ENCODE measurements around the gene ADGRB3.

ADGRB3 gene

DNA sequence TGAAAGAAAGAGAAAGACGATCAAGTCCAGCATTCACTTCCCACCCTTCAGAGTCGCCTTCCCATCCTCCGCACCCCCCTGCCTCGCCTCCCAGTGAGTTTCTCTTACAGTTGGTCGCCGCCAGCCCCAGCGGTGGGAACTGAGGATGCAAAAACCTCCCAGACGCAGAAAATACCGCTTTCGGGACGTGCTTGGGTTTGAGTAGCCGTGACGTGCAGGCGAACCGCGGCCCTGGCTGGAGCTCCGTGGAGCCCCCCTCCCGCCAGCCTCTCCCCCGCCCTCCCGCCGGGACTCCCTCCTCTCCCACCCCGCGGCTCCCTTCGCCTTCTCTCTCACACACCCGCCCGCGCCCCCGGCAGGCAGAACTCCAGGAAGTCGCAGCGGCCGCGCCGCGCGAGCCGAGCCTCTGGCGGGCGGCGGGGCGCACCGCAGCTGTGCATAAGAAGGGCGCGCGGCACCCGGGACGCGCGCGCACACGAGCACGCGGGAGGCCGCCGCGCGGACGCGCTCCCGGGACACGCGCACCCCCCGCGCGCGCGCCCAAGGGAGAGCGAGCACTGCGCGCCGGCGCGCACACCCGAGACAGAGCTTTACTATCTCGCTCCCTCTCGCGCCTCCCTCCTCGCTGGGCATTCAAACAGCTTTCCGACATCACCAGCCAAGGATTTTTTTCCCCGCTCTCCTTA is at the start of gene ADGRB3:
TSS of gene ADGRB3 (plus strand) at position 557 of the 686 bp plus-strand sequence. CDS start 3,394 bp downstream, outside the sequence.
- DNase-seq: peak; percentile 2

DNA sequence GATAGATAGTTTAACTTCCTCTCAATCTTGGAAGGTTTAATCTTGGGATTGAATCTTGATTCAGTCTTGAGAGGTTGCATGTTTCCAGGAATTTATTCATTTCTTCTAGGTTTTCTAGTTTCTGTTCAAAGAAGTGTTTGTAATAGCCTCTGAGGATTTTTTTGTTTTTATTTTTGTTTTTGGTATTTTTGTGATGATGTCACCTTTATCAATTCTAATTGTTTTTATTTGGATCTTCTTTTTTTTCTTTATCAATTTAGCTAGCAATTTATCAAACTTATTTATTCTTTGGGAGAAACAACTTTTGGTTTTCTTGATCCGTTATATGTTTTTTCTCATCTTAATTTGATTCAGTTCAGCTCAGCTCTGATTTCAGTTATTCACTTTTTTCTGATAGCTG is 41.5 kb upstream of the ADGRB3 start:
- no peak for DNase-seq

- DNase-seq: no peak
Observed at GRCh38 chr6:68597642-68598041, 37.4 kb upstream of the ADGRB3 start.

- DNase-seq: no peak
Observed at GRCh38 chr6:68615938-68616337, 19.1 kb upstream of the ADGRB3 start.

- DNase-seq: no peak
Observed at GRCh38 chr6:68625998-68626397, 9.1 kb upstream of the ADGRB3 start.

DNA sequence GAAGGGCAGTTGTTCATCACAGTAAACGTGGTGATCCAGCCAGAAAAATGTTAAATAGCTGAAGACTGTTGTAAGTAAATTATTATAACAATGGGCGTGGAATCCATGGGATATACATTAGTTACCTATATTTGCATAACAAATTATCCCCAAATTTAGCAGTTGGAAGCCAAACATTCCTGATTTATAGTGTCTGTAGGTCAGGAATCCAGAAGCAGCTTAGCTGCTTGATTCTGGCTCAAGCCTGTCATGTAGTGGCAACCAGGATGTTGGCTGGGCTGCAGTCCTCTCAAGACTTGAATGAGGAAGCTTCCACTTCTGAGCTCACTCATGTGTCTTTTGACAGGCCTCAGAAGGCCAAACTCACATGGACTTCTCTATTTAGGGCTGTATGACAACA is 6.9 kb upstream of the ADGRB3 start:
- no peak for DNase-seq

DNA sequence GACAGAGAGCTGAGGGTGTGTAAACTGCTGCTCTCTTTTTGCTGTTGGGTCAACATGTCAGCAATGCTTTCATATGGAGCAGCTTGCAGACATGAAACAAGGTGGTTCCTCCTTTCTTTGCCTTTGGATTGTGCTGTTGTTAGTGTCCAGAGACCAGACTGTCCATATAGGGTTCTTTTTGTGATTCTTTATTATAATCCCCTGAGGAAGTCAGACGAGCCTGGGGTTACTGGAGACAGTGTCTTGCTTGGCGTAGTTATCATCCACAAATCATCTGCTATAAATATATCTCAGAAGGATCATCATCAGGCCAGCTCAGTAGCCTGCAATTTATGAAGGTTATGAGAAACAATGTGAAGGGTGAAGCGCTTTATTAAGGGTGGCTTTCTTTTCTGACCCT is 2.3 kb upstream of the ADGRB3 start:
- no peak for DNase-seq

DNA sequence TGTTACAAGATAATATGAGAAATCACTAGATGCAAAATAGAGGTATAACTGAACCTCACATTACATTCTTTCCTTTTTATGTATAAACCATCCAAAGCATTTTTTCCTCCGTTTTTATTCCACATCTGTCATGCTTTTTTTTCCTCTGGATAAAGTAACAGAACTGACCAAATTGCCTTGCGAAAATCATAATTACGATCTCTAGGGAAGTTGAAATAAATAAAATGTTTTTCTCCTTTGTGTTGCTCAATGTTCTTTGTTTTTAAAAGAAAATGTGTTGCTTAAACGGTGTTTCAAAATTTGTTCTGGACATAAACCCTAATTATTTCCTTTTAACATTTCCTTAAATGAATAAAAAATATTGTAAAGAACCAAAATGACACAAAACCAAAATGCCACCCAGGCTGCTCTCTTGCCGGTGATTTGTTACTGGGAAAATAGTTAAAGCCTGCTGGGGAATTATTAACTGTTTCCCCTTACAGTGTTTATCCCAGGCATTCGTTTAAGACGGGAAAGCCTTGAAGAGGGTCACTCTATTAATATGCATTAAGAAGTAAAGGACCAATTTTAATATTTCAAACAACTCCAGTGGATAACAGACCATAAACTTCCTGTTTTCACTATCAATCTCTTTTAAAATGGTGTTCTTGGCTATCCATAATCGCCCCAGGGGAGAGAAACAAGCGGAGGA is 1.7 kb upstream of the ADGRB3 start:
- DNase-seq: no peak

DNA sequence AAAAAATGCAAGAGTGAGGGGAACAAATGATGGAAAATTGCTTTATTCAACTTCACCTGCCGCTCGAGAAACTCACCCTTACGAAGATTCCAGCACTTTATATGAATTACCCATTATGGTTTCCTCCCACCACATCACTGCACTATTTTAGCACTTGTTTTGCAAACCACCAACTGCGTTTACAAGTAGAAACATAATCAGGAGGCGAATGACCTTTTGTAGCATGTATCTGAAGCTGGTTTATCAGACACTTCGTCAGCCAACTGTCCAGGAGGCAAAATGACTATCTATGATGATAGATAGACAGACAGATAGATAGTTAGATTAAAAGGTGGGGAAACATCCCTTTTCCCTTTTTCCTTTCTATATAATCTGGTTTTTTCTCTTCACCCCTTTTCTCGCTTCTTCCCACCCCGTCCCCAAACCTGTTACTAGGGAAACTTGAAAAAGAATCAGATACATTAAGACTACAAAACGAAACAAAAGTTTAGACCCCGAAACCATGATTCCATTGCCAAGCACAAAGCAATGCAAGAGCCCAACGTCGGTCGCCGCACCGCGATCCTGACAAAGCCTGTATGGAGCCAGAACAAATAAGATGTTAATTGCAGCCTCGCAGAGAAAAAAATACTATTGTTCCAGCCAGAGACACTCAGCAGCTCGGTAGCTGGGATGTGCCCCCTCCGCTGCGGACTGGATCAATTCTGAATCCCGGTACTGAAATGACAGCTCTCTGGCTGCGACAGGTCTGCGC is 933 bp upstream of the ADGRB3 start:
- DNase-seq: no peak

GRCh38 chr6:68635412-68635705 is 277 bp downstream of the ADGRB3 start:
- no peak for DNase-seq

DNA sequence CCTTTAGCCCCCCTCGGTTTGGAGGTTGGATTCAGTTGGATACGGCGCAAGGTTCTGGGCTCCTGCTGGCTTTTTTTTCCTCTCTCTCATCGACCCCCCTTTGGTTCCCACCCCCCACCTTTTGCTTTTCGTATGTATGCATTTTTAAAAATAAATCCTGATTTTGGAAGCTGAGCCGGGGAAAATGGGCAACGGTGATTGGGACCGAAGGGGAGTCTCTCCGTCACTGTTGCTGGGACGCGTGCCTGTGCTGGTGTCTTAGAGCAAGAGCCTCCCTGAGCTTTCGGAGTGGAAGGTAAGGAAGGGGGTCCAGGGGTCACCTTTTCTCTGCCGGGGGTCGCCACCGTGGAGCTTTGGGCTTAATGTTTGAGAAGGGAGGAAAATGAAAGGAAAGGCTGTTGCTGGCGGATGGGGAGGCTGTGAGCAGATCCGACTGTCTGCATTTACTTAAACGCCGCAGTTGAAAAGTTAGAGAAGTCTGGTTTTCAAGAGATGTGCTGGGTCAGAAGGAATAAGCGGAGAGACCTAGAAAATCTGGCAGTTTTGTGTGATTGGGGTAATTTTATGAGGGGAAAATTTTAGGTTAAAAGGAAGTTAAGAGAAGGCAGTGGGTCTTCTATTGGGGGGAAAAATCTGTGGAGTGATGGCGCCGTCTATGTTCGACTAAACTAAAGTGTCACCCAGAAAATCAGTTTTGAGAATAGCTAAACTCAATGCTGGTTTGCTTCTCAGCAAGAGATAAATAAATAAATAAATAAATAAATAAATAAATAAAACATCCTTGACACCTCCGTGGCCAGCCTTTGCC is 828 bp downstream of the ADGRB3 start:
- DNase-seq: no peak

DNA sequence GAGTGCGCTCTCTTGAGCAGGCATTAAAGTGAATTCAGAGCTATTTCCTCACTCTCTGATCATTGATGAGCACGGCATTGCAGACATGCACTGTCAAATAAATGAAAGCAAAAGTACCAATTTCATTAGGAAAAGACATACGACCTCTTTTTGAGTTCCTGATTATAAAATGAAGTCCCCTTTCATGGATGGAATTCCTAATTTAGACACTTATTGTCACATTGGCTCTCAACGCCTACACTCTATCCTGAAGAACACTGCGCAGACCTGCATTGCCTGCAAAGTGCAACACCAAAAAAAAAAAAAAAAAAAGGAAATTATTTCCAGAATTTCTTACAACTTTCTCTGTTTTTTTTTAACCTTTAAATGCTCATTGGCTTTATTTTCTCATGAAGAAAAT is 1.6 kb downstream of the ADGRB3 start:
- no peak for DNase-seq

GRCh38 chr6:68637071-68637470 is 2.0 kb downstream of the ADGRB3 start:
- no peak for DNase-seq

DNA sequence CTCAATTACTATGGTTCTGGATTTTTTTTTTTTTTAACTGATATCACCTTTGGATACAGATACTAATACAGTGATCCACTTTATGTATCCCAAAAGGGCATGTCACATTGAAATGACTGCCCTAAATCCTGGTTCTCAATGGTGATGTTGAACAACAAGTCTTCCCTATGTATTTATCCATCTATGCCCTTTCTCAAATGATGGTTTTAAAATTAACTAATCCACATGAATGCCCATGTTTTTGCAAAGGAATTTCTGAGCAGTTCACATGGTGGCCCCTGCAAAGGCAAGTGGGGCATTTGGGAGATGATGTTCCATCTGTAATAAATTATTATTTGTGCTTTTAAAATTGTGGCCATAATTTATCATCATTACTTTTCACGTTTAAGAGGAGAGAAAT is 2.7 kb downstream of the ADGRB3 start:
- no peak for DNase-seq

DNA sequence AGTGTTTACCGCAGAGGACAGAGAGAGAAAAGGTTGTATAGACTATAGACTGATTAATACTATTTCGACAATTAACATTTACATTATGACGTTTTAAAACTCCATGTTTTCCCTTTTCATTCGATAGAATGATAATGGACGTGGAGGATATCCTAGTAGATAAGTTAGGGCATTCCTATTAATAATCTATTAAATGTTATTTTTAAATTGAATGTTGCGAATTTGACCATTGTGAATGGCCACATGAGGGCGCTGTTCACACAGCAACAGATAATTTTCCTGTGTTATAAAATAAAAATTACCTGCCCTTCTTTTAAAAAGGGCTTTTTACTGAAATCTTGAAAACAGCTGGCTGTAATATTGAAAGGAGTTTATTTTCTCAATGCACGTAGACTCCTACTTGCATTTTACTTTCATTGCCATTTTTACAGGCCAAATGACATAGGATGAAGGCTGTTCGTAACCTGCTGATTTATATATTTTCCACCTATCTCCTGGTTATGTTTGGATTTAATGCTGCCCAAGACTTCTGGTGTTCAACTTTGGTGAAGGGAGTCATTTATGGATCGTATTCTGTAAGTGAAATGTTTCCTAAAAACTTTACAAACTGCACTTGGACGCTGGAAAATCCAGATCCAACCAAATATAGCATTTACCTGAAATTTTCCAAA is 3.3 kb downstream of the ADGRB3 start:
- DNase-seq: peak; percentile 7

DNA sequence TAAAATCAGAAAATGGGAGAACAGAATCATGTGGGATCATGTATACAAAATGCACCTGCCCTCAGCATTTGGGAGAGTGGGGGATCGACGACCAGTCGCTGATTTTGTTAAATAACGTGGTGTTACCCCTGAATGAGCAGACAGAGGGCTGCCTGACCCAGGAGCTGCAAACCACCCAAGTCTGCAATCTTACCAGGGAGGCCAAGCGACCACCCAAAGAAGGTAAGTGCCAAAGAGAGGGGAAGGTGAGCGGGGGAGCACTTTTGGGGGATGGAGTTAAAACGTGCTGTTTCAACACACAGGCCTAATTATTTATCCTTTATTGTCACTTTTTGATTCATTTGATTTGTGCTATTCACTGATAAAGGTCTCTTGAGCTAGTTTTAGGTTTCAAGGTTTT is 4.1 kb downstream of the ADGRB3 start:
- no peak for DNase-seq

DNA sequence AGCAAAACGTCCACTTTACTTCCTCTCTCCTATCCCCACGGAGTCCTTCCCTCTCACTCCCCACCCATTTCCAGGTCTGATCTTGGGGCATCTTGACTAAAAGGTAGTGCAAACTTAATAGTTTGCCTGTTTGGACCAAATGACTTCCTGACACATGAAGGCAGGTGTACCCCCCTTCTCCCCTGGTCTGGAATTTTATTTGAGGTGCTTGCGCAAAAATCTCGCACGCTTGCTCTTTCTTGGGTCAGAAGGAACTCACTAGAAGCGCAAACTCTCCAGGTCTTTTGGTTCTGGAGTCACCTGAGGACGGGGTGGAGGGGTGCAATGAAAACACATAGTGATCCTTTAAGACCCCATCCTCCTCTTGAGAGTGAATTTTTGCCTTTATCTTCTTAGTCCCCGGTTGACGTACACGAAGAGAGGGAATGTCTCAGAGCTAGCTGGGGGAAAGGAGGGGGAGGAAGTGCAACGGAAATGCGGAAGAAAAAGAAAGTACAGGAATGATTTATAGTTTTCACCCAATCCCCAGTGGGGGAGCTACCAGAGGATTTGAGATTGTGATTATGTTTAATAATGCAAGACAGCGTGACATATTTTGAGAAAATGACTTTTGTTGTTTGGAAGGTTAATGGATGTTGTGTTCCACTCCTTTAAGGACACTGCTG is 4.9 kb downstream of the ADGRB3 start:
- no peak for DNase-seq

- no peak for DNase-seq
Observed at GRCh38 chr6:68640491-68640835, 5.4 kb downstream of the ADGRB3 start.

DNA sequence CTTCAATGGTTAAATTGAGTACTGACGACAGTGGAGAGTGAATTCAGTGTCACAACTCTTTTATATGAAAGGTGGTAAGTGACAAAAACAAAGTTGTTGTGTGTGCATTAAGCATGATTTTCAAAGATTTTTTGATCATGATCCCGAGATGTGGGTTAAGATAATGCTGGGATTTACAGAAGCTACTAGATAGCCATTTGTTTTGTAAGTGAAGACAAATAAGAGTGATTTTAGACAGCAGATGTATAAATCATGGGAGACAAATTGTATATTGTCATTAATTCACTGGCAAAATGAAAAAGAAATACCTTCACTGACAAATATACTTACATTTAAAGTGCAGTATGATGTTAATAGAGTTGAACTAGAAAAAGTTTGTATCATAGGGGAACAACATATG is 6.1 kb downstream of the ADGRB3 start:
- no peak for DNase-seq

DNA sequence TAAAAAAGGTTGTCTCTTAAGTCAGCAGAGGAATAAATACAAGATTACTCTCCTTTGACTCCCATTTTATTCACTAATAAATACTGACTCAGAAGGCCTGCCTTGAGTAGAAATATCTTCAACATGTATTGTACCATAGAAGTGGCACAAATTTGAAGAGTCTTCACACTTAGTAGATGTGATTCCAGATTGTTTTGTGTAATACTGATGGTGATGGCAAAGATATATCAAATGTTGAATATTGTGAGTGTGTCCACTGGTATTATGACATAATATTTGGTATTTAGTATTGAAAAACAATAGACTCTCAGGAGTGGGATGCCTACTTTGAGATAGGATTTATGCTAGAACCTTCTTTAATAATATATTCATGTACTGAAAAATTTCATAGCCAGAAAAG is 7.0 kb downstream of the ADGRB3 start:
- DNase-seq: no peak

DNA sequence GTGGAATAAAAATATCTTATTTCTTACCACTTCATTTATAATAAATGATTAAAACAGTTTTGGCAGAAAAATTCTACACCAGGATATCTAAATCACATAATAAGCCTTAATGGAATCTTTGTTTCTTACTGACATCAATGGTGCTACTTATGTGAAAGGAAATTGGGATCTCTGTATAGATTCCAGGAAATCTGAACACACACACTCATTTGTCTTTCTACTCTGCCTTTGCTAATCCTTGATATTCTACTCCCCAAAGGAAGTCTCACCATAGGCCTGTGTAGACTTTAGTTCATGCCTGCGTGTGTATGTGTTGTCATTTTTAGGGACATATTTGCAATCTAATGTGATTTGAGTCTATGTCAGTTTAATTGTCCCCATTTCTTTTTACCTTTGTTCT is 7.9 kb downstream of the ADGRB3 start:
- no peak for DNase-seq

- no peak for DNase-seq
Observed at GRCh38 chr6:68649669-68650068, 14.6 kb downstream of the ADGRB3 start.
